ENCODE data around the gene THAP10. TPM values are rescaled to one million over a fixed set of nuclear protein-coding genes. Genes with fewer than 3 reads are reported as not detected.
"Not testable (repeated sequence)": the region's sequence is repeated elsewhere in the genome, so short reads cannot be mapped to it uniquely, and the experiment has no call there.

Gene THAP10
- total RNA-seq, result 0.10 TPM

DNA sequence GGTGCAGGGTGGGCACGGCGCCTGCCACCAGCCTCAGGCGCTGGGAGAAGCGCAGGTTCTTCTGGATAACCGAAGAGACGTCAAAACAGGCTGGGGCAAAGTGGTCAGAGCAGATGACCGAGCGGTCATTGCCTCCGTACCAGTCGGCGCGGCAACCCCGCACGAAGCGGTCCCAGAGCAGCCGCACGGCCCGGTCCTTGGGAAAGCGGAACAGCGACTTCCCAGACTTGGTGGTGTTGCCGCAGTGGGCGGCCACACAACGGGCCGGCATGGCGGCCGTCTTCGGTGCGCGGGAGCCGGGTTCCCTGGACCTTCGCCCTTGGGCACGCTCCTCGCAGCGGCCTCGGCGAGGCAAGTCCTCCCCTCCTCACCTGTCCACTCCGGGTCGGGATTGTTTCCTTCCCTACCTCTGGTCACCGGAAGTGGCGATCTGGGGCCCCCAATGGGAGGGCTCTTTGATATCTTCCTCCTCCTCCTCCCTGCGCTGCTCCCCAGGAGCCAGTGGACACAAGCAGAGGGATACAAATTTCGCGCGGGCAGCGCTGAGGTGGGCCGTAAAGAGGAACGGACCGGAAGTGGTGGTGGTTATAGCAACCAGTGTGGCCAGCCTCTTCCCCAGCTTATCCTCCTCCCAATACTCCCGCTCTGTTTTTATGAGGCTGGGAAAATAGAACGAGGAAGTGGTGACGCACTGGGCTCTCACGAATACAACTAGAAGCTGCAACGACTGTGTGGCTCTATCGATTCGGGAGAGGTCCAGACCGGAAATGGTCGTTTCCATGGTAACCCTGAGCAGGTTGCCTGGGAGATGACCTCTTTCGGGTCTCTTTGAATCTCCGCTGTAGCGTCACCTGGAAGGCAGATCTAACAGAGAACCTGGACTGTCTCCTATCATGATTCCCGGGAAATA lies at the start of gene THAP10, which contains the start of gene LRRC49:
THAP10 (minus strand) TSS at position 432 of the 910 bp plus-strand sequence; CDS start at position 271, 161 bp downstream.
LRRC49 (plus strand) TSS at position 825 of the 910 bp plus-strand sequence; CDS start at position 894, 69 bp downstream.
- Histone ChIP-seq H3K9me3 (ENCODE audit: low read depth, low read length) (no peaks in the 10 kb centered on the region), H3K4me3 (ENCODE audit: low read length) (peak within 1 kb of the TSS; percentile 55), H3K27me3 (ENCODE audit: insufficient read depth, low read length) (peaks cover 12% of the 10 kb centered on the region), H3K4me1 (ENCODE audit: insufficient read depth, low read length) (peaks cover 18% of the 10 kb centered on the region)

DNA sequence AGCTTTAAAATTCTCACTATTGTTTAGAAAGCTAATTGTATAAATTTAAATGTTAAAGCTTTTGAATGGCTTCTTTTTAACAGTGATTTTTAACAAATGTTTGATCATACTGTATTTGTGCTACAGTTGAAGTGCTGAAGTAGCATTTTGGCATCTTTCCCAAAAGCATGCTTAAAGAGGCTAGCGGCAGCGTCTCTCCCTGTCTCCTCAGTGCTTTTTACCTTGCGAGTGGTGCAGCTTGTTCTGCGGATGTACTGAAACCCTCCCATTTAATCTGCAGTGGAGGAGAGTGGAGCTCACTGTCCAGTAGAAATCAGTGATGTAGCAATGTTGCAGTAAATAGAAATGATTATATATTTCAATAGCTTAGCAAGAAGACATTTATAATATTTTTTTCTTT lies 44.1 kb upstream of the THAP10 start:
- peaks cover 4% of the 10 kb centered on the region for H3K4me1 ChIP-seq (ENCODE audit: insufficient read depth, low read length)
- no peak overlapping the region for H3K4me3 ChIP-seq (ENCODE audit: low read length)
- peaks cover 5% of the 10 kb centered on the region for H3K27me3 ChIP-seq (ENCODE audit: insufficient read depth, low read length)

DNA sequence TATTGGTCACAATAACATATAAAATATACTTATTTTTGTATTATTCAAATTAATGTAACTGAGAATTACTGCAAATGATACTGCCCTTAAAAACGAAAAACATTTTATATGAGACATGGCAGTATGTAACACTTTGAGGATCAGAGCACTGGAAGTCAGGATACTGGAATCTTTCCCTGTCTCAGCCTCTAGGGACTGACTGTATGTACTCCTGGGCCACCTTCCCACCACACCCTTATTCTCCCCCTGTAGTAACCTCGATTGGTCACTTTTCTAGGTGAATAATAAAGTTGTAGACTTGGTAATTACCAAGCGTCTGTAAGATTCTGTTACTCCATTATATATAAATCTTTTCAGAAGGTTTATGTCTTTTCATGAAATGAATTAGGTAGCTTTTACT lies 43.4 kb upstream of the THAP10 start:
- H3K9me3 ChIP-seq (ENCODE audit: low read depth, low read length), result no peaks in the 10 kb centered on the region
- peaks cover 5% of the 10 kb centered on the region for H3K27me3 ChIP-seq (ENCODE audit: insufficient read depth, low read length)

More for the DNA sequence above, 44.1 kb upstream of the THAP10 start:
- no peaks in the 10 kb centered on the region for H3K9me3 ChIP-seq (ENCODE audit: low read depth, low read length)

DNA sequence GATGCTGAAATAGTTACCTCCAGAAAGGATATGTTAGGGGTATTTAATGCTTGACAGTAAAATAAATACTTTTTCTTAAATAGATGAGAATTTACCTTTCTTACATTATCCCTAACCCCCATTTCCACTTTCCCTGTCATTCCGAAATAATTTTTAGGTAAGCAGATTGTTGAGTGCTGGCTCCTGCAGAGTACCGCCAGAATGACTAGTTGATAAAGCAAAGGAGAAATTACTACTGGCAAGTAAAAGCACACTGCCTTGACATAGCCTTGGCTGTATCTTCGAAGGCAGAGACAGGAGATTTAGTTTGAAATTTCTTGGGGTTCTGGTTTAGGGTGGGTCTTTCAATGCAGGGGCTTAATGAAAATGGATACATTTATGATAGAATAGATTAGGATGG lies 41.2 kb upstream of the THAP10 start:
- H3K27me3 ChIP-seq (ENCODE audit: insufficient read depth, low read length), result peaks cover 5% of the 10 kb centered on the region
- H3K4me3 ChIP-seq (ENCODE audit: low read length), result no peak overlapping the region
- peaks cover 4% of the 10 kb centered on the region for H3K4me1 ChIP-seq (ENCODE audit: insufficient read depth, low read length)
- H3K9me3 ChIP-seq (ENCODE audit: low read depth, low read length), result no peaks in the 10 kb centered on the region

More for the DNA sequence above, 43.4 kb upstream of the THAP10 start:
- no peak overlapping the region for H3K4me3 ChIP-seq (ENCODE audit: low read length)
- peaks cover 4% of the 10 kb centered on the region for H3K4me1 ChIP-seq (ENCODE audit: insufficient read depth, low read length)

DNA sequence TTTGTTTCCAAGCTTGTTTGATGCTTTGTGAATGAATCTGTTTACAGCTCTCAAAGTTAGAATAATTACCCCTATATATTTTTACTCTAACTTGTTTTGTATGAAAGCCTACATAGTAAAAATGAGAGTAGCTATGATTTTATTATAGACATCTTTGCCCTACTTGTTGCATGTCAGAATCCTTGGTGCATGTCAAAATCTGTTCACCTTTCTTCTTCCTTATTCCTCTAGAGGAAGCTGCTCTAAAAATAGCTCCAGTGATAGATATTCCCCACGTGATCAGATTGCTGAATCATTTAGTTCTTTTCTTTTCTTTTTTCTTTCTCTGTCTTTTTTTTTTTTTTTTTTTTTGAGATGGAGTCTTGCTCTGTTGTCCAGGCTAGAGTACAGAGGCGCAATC lies 40.2 kb upstream of the THAP10 start:
- Histone ChIP-seq H3K27me3 (ENCODE audit: insufficient read depth, low read length) (peaks cover 5% of the 10 kb centered on the region), H3K9me3 (ENCODE audit: low read depth, low read length) (no peaks in the 10 kb centered on the region), H3K4me1 (ENCODE audit: insufficient read depth, low read length) (peaks cover 4% of the 10 kb centered on the region), H3K4me3 (ENCODE audit: low read length) (no peak overlapping the region)

DNA sequence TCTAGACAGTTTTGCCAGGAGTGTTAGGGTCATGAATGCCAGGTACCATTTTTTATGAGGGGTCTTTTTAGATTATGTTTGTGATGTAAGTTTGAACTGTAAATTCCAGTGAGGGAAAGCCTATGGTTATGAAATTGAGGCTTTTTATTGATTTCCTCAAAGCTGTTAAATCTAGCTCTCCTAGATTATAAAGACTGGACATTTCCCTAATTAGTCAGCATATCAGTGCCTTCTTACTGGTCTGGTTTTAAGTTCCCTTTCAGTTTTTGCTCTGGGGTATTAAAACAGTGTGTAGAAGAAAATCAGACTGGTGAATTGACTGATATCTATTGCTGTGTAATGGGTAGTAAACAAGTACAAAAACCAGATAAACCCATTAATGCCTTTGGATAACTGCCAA lies 39.6 kb upstream of the THAP10 start:
- Histone ChIP-seq H3K4me3 (ENCODE audit: low read length) (no peak overlapping the region), H3K4me1 (ENCODE audit: insufficient read depth, low read length) (peaks cover 4% of the 10 kb centered on the region), H3K9me3 (ENCODE audit: low read depth, low read length) (no peaks in the 10 kb centered on the region), H3K27me3 (ENCODE audit: insufficient read depth, low read length) (peaks cover 5% of the 10 kb centered on the region)

DNA sequence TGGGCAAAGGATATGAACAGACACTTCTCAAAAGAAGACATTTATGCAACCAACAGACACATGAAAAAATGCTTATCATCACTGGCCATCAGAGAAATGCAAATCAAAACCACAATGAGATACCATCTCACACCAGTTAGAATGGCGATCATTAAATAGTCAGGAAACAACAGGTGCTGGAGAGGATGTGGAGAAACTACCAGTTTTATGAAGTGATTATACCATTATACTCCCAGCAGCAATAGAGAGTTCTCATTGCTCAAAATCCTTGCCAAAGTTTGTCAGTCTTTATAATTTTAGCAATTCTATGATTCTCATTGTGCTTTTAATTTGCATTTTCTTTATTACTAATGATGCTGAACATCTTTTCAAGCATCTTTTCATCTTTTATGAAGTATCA lies 34.7 kb upstream of the THAP10 start:
- H3K4me1 ChIP-seq (ENCODE audit: insufficient read depth, low read length); H3K9me3 ChIP-seq (ENCODE audit: low read depth, low read length); H3K27me3 ChIP-seq (ENCODE audit: insufficient read depth, low read length); H3K4me3 ChIP-seq (ENCODE audit: low read length): not testable (repeated sequence)

DNA sequence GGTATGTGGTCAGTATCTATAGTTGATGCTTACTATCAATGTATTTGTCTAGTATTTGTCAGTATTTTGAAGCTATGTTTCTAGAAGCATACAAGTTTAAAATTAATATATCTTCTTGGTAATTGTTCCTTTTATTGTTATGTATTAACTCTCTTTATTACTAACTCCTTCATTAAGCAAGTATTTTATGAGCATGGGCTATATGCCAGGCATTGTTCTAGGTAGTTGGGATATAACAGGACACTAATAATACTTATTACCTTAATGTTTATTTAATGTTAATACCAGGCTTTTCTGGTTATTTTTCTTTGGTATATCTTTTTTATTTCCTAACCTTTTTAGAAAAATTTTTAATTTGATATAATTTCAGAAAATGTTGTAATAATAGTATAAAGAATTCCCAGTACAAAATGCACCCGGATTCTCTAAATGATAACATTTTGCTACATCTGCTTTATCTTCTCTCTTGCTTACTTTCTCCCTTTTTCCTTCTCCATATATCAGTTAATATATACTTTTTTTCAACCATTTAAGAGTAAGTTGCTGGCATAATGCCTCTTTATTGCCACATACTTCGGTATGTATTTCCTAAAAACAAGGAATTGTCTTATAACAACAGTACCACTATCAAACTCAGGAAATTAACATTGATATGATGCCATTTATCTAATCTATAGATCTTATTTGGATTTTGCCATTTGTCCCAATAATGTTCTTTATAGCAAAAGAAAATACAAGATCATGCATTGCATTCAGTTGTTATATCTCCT lies 31.3 kb upstream of the THAP10 start:
- Histone ChIP-seq H3K4me3 (ENCODE audit: low read length) (no peak overlapping the region), H3K9me3 (ENCODE audit: low read depth, low read length) (no peaks in the 10 kb centered on the region), H3K27me3 (ENCODE audit: insufficient read depth, low read length) (peaks cover 4% of the 10 kb centered on the region), H3K4me1 (ENCODE audit: insufficient read depth, low read length) (no peaks in the 10 kb centered on the region)

DNA sequence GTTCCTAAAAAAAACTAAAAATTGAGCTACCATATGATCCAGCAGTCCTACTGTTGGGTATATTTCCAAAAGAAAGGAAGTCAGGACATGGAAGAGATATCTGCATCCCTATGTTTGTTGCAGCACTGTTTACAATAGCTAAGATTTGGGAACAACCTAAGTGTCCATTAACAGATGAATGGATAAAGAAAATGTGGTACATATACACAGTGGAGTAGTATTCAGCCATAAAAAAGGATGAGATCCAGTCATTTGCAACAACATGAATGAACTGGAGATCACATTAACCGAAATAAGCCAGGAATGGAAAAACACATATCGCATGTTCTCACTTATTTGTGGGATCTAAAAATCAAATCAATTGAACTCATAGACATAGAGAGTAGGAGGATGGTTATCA lies 29.9 kb upstream of the THAP10 start:
- no peak overlapping the region for H3K4me3 ChIP-seq (ENCODE audit: low read length)
- no peaks in the 10 kb centered on the region for H3K4me1 ChIP-seq (ENCODE audit: insufficient read depth, low read length)
- H3K9me3 ChIP-seq (ENCODE audit: low read depth, low read length), result no peaks in the 10 kb centered on the region
- H3K27me3 ChIP-seq (ENCODE audit: insufficient read depth, low read length), result peaks cover 4% of the 10 kb centered on the region

DNA sequence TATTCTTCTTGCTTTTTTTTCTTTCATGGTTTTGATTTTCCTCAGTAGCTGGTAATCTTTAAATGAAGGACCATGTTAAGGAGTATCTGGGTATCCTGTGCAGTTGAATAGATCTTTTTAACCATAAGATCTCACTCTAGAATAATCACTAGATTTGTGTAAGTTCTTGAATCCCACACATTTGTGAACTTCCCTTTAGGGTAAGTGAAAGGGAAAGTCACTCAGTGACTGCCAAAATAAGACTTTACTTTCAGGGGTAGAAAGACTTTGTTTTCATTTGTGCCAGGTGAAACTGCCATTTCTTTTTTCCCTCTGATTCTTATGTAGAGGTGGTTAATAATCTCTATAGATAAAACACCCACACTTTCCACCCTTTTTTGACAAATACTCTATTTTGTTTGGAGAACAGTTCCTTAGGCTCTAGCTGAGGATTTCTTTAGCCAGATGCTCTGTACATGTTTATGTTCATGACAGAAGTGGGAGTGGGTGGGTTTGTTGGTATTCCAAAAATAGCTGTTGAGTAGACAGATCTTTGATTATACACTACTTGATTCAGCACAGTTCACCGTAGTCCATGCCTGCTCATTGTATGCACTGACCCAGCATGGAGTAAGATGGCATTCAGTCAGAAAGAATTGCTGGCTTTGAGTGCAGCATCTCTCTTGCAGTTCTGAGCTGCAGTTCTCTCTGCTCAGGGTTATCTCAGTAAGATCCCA lies 28.9 kb upstream of the THAP10 start:
- Histone ChIP-seq H3K4me3 (ENCODE audit: low read length) (no peak overlapping the region), H3K4me1 (ENCODE audit: insufficient read depth, low read length) (no peaks in the 10 kb centered on the region), H3K27me3 (ENCODE audit: insufficient read depth, low read length) (peaks cover 4% of the 10 kb centered on the region), H3K9me3 (ENCODE audit: low read depth, low read length) (no peaks in the 10 kb centered on the region)

DNA sequence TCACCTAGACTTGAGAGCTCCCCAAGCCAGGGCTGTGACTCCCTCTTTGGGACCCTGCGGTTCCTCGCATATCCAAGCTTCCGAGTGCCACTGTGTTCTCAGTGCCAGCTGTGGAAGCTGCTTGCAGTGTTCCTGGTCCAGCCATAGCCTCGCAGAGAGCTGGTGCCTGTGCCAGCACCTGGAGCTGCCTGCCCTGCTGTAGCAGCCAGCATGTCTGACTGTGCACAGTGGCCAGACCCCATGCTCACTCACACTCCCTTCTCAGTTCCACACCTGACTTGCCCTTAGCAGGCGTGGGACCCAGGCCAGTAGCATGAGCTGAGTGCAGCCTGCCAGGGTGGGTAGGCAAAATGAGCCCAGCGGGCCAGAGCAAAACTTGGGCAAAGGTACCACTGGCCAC lies 25.7 kb upstream of the THAP10 start:
- no peaks in the 10 kb centered on the region for H3K9me3 ChIP-seq (ENCODE audit: low read depth, low read length)
- no peak overlapping the region for H3K4me3 ChIP-seq (ENCODE audit: low read length)
- no peaks in the 10 kb centered on the region for H3K4me1 ChIP-seq (ENCODE audit: insufficient read depth, low read length)
- peaks cover 4% of the 10 kb centered on the region for H3K27me3 ChIP-seq (ENCODE audit: insufficient read depth, low read length)

DNA sequence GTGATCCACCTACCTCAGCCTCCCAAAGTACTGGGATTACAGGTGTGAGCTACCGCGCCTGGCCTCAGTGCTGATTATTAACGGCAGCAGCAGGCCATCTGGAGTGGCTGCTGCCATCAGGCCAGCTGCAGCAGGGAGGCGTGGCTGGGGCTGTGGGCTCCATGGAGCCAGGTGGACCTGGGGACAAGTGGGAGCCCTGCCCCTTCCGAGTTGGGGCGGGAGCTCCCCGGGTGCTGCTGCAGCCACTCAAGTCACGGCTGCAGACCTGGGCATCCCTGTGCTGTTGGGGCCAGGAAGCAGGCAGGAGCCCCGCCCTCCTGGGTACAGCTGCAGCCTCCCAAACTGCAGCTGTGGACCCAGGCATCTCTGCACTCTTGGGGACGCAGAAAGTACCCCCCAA lies 24.3 kb upstream of the THAP10 start:
- no peak overlapping the region for H3K4me3 ChIP-seq (ENCODE audit: low read length)
- H3K27me3 ChIP-seq (ENCODE audit: insufficient read depth, low read length), result peaks cover 4% of the 10 kb centered on the region

DNA sequence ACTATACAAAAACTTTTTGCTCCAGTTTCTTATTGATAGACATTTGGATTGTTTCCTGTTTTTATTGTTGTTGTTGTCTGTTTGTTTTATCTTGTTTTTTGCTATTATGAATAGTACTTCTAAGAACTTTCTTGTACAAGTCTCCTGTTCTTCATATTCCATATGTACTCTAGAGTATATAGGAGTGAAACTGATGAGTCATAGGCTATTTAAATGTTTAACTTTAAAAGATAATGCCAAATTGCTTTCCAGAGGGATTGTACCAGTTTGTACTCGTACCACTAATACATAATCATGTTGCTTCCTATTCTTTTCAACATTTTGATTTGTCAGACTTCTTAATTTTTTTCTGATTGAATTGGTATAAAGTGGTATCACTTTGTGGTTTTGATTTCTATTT lies 20.0 kb upstream of the THAP10 start:
- no peaks in the 10 kb centered on the region for H3K27me3 ChIP-seq (ENCODE audit: insufficient read depth, low read length)
- H3K9me3 ChIP-seq (ENCODE audit: low read depth, low read length), result peaks cover 16% of the 10 kb centered on the region
- no peaks in the 10 kb centered on the region for H3K4me1 ChIP-seq (ENCODE audit: insufficient read depth, low read length)
- H3K4me3 ChIP-seq (ENCODE audit: low read length), result no peak overlapping the region

More for the DNA sequence above, 24.3 kb upstream of the THAP10 start:
- H3K4me1 ChIP-seq (ENCODE audit: insufficient read depth, low read length), result no peaks in the 10 kb centered on the region
- no peaks in the 10 kb centered on the region for H3K9me3 ChIP-seq (ENCODE audit: low read depth, low read length)

DNA sequence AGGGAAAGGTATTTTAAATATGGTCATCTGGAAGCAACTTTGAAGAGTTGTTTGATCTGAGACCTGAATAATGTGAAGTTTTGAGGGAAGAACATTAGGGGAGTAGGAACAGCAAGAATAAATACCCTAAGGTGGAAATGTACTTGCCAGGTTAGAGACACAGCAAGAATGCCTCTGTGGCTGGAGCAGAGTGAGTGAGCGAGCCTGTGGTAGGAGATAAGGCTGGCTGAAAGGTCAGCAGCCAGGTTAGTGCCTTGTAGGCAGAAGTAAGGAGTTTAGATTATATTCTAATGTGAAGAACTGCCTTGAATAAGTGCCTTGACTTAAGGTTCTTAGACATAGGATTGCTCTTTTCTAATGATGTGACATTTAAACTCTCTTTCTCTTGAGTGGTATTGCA lies 18.7 kb upstream of the THAP10 start:
- peaks cover 20% of the 10 kb centered on the region for H3K9me3 ChIP-seq (ENCODE audit: low read depth, low read length)
- no peak overlapping the region for H3K4me3 ChIP-seq (ENCODE audit: low read length)
- H3K4me1 ChIP-seq (ENCODE audit: insufficient read depth, low read length), result no peaks in the 10 kb centered on the region
- H3K27me3 ChIP-seq (ENCODE audit: insufficient read depth, low read length), result no peaks in the 10 kb centered on the region
